GM12875 (cell line): Measurements from ENCODE around the gene ACP2.

Experiments
- H3K4me3 ChIP-seq: one replicate; pipeline ENCODE4 v1.5.1; 2011; ENCODE audit warnings: low read depth, low read length, control low read depth
- CTCF ChIP-seq: IDR thresholded peaks from 2 replicates; pipeline ENCODE4 v1.5.1; 2011; ENCODE audit warnings: low read depth, mild to moderate bottlenecking, control low read depth, inconsistent platforms, low read length, moderate library complexity, borderline replicate concordance; ENCODE audit not compliant: insufficient read depth

Gene ACP2, protein sequence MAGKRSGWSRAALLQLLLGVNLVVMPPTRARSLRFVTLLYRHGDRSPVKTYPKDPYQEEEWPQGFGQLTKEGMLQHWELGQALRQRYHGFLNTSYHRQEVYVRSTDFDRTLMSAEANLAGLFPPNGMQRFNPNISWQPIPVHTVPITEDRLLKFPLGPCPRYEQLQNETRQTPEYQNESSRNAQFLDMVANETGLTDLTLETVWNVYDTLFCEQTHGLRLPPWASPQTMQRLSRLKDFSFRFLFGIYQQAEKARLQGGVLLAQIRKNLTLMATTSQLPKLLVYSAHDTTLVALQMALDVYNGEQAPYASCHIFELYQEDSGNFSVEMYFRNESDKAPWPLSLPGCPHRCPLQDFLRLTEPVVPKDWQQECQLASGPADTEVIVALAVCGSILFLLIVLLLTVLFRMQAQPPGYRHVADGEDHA

DNA sequence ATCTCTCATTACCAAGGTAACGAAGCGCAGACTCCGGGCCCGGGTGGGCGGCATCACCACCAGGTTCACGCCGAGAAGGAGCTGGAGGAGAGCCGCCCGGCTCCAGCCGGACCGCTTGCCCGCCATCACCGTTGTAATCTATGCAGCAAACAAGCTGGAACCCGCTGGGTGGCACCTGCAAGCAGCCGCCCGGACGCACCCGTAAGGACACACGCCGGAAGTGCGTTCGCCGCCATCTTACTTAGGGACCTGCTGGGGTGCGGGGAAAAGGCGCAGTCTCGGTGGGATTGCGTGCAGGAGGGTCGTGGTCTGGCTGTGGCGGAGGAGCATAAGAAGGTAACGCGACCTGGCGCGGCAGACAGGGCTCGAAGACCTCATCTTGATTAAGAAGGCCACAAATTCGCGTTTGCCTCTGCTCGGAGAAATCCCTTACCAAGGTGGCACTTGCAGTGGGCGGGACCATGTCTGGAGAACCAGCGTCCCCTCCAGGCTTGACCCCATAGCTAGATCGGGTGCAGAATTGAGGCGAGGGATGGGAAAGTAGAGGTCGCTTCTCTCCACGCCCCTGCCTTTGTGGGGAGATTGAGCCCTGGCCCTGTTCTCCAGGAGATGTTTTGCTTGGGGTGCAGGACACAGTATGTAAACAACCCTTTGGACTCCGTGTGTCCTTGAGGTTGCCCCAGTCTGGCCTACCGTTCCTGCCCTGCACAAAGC is at the start of gene ACP2:
TSS of gene ACP2 (minus strand) at position 151 of the 714 bp plus-strand sequence. CDS start at position 126, 25 bp downstream.
- peak within 1 kb of the TSS; percentile 88 for H3K4me3 ChIP-seq
- TF ChIP-seq CTCF: peak; percentile 32; the same call in 1 of the 2 replicates

- TF ChIP-seq CTCF: no peak
These were observed 47.4 kb upstream of the ACP2 start for GRCh38 chr11:47296045-47296444.

GRCh38 chr11:47295385-47295784 is 46.8 kb upstream of the ACP2 start:
- no peak overlapping the region for H3K4me3 ChIP-seq
- TF ChIP-seq CTCF: no peak

More at GRCh38 chr11:47296045-47296444, 47.4 kb upstream of the ACP2 start:
- no peak overlapping the region for H3K4me3 ChIP-seq

DNA sequence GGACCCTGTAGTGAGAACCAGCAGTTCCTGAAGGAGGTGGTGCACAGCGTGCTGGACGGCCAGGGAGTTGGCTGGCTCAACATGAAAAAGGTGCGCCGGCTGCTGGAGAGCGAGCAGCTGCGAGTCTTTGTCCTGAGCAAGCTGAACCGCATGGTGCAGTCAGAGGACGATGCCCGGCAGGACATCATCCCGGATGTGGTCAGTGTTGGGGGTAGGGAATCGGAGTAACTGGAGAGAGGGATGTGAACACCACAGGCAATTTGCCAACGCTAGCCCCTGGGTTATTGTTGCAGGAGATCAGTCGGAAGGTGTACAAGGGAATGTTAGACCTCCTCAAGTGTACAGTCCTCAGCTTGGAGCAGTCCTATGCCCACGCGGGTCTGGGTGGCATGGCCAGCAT is 41.2 kb upstream of the ACP2 start:
- TF ChIP-seq CTCF: no peak
- no peak overlapping the region for H3K4me3 ChIP-seq

DNA sequence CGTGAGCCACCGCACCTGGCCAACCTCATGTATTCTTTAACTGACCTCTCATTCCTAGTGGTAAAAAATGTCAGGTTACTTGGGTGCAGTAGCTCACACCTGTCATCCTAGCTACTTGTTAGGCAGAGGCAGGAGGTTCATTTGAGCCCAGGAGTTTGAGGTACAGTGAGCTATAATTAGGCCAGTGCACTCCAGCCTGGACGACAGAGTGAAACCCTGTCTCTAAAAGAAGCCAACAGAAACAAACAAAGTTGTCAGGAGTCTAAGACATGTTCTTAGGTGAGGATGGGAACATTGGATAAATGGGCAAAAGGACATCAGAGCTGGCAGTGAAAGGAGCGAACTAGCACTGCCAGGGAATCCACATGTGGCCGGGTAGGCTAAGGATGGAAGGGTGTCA is 39.5 kb upstream of the ACP2 start:
- no peak overlapping the region for H3K4me3 ChIP-seq
- no peak for TF ChIP-seq CTCF

- TF ChIP-seq CTCF: no peak
- H3K4me3 ChIP-seq: no peak overlapping the region
These were observed 37.6 kb upstream of the ACP2 start for GRCh38 chr11:47285969-47286770.
